HG03520 (cell line): ENCODE measurements around the gene ZBED1.
A peak's percentile ranks its signal among the peaks of the same experiment; 100 is the strongest.
"Not testable (repeated sequence)": the region's sequence is repeated elsewhere in the genome, so short reads cannot be mapped to it uniquely, and the experiment has no call there.

Source experiments
- ATAC-seq: cut with Tn5 transposase; IDR thresholded peaks from one replicate; pipeline ENCODE4 v1.9.1; 2021; ENCODE audit warnings: mild to moderate bottlenecking, moderate library complexity; ENCODE audit not compliant: unreplicated experiment

ZBED1 gene

GRCh38 chrX:2520539-2520938, 19.8 kb upstream of the ZBED1 start:
- no peak for ATAC-seq

GRCh38 chrX:2519638-2520037, 18.9 kb upstream of the ZBED1 start:
- ATAC-seq: not testable (repeated sequence)

GRCh38 chrX:2517055-2517454, 16.3 kb upstream of the ZBED1 start:
- no peak for ATAC-seq

DNA sequence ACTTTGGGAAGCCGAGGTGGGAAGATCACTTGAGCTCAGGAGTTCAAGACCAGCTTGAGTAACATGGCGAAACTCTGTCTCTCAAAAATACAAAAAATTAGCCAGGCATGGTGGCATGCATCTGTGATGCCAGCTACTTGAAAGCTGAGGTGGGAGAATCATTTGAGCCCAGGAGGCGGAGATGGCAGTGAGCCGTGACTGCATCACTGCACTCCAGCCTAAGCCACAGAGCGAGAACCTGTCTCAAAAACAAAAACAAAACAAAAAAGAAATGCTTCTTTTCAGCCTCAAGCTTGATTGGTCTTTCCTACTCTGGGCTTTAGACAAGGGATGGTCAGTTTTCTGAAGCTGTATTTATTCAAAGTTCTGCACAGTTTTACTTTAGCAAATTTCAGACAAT, 15.8 kb upstream of the ZBED1 start:
- ATAC-seq: peak; percentile 45

DNA sequence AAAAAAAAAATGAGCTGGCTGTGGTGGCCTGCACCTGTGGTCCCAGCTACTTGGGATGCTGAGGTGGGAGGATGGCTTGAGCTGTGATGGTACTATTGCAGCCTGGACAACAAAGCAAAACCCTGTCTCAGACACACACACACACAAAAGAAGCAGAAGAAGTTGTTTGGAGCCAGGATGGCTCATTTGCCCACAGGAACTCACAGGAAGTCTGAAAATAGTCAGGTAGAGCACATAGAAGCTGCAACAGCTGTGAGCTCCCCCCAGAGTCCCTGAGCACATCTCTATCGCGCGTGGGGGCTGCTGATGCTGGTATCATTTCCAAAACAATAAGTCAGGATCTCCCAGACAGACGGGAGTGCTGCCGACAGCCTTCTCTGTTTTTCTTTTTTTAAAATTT, 13.4 kb upstream of the ZBED1 start:
- no peak for ATAC-seq

DNA sequence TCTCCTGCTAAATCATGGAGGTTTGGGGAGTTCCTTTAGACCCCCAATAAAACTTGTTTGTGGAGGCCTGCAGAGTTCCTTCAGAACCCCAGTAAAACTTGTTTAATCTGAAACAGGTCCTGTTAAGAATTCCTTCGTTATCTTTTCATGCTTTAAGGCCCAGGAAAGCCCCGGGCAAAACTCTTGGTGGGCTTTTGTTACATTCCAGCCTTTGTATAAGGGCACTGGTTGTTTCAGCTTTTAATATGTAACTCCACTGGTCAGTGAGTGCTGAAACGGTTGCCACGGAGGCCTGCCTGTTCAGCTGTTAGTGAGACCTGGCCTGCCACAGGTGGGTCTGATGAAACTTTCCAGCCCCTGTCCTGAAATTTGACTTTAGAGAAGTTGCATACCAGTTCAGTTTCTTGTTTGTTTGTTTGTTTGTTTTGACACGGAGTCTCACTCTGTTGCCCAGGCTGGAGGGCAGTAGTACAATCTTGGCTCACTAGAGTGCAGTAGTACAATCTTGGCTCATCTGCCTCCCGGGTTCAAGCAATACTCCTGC, 12.4 kb upstream of the ZBED1 start:
- no peak for ATAC-seq

DNA sequence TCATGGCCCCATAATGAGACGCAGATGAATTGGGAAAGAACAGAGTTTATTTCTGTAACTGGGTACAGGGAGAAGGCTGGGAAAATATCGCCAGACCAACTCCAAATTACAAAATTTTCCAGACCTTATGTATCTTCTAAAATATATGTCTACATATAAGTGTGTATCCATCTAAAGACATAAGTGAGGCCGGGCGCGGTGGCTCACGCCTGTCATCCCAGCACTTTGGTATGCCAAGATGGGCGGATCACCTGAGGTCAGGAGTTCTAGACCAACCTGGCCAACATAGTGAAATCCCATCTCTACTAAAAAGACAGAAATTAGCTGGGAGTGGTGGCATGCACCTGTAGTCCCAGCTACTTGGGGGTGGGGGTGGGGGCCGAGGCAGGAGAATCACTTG, 11.7 kb upstream of the ZBED1 start:
- no peak for ATAC-seq

DNA sequence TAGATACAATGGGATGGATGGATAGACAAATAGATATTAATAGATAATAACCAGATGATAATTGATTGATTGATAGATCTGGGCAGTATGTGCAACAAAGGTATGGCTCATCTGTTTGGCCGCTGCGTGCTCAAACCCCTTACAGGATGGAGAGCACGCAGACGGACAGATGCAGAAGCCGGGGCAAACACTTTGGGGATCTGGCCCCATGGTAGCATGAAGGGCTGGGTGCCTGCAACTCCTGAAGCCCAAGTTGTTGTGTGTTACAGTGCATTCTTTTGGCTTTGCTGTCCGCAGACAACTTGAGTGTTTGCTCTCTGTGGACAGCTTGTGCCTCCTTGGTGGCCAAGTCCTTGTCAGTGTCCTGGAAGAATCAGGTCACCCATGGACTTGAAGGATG, 10.6 kb upstream of the ZBED1 start:
- ATAC-seq: no peak

DNA sequence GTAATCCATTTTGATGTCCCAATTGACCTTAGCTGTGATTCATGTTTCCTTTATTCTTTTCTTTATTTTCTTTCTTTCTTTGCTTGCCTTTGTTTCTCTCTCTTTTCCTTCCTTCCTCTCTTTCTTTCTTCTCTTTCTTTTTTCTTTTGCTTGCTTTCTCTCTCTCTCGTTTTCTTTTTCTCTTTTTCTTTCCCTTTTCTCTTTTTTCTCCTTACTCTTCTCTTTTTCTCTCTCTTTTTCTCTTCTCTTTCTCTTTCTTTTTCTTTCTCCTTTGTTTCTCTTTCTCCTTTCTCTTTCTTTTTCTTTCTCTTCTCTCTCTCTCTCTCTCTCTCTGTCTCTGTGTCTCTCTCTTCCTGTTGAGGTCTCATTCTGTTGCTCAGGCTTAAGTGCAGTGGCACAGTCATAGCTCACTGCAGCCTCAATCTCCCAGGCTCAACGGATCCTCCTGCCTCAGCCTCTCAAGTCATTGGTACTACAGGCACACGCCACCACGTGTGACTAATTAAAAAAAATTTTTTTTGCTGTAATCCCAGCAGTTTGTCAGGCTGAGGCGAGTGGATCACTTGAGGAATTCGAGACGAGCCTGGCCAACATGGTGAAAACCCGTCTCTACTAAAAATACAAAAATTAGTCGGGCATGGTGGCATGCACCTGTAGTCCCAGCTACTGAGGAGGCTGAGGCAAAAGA, 8.0 kb upstream of the ZBED1 start:
- ATAC-seq: no peak

DNA sequence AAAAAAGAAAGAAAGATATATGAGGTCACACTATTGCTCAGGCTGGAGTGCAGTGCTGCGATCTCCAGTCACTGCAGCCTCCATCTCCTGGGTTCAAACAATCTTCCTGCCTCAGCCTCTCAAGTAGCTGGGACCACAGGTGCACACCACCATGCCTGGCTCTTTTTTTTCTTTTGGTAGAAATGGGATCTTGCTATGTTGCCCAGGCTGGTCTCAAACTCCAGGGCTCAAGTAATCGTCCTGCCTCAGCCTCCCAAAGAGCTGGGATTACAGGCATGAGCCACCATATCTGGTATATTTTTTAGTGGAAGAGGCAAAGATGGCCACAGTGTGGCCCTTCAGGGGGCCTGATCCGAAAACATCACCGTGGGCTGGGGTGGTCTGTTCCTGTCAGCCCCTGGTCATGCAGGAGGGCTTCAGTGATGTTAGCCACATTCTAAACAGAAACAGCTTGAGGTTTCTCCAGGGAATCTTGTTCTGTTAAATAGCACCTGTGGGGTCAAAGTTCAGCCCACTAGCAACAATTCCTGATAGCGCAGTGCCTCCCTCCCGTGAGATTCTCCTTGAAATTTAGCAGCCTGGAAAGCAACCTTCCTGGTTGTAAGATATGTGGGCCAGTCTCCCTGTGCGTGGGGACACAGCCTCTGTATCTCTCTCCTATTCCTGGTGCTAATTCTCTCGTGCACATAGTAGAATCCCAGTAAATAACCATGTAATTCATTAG, 7.3 kb upstream of the ZBED1 start:
- ATAC-seq: no peak

- ATAC-seq: no peak
Observed at GRCh38 chrX:2507196-2507595, 6.4 kb upstream of the ZBED1 start.

DNA sequence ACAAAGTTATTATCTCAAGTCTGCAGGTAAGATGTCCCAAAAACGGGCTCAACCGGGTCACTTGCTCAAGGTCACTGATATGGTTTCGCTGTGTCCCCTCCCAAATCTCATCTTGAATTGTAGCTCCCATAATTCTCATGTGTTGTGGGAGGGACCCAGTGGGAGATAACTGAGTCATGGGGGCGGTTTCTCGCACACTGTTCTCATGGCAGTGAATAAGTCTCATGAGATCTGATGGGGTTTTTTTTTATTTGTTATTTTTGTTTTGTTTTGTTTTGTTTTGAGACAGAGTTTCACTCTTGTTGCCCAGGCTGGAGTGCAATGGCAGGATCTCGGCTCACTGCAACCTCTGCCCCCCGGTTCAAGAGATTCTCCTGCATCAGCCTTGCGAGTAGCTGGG, 4.6 kb upstream of the ZBED1 start:
- ATAC-seq: not testable (repeated sequence)

GRCh38 chrX:2504706-2505332, 4.0 kb upstream of the ZBED1 start:
- ATAC-seq: no peak

GRCh38 chrX:2503591-2504500, 3.1 kb upstream of the ZBED1 start:
- no peak for ATAC-seq

DNA sequence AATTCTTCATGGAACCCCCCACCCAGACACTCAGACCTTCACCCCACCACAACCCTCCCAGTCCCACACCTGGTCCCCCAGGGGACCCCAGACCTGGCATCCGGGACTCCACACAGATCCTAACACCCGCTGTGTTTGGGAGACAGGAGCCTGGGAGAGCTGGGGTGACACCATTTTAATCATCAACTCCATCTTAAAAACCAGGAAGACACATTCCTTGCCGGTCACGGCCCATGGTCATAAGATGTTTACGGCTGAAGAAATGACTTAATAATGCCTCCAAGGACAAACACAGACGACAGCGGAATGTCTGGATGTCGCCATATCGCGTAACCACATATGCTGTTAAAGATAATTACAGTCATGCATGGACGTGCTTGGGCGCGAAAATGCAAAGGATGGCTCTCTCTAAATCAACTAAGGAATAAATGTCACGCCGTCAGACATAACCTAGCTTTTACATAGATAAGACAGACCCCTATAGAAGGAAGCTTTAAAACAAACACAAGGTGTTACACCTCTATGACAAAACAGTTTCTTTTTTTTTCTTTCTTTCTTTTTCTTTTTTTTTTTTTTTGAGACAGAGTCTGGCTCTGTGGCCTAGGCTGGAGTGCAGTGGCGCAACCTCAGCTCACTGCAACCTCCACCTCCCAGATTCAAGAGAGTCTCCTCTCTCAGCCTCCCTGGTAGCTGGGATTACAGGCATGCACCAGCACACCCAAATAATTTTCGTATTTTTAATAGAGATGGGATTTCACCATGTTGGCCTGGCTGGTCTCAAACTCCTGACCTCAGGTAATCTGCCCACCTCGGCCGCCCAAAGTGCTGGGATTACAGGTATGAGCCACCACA, 2.1 kb upstream of the ZBED1 start:
- ATAC-seq: no peak

GRCh38 chrX:2502120-2502667, 1.4 kb upstream of the ZBED1 start:
- no peak for ATAC-seq

GRCh38 chrX:2501559-2502102, 855 bp upstream of the ZBED1 start:
- no peak for ATAC-seq

DNA sequence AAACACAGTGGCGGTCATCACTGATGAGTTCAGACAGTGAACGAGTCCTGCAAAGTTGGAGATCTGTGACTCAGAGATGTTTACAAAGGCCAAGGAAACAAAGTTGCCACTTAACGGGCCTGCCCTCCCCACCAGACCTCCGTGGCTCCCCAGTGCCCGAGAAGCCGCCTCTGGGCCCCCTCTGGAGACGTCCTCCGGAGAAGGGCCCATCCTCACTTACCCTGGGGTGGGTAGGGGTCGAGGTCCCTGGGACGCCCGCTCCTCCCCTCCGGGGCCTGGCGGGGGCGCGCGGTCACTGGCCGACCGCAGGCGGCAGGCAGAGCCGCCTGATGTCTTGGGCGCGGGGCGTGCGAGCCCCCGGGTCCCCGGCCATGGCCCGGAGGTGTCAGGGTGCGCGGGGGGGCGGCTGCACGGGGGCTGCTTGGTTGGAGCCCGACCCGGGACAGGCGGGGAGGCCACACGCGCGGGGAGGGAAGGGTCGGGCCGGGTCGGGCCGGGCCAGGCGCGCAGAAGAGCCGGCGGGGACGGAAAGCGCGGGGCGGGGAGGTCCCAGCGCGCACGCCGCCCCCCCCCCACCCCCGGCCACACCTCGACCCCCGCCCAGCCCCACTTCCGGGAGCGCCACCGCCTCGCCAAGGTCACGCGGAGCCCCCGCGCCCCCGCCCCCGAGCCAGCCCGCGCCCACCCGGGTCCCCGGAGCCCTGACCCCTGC, 529 bp downstream of the ZBED1 start:
- ATAC-seq: peak; percentile 40

DNA sequence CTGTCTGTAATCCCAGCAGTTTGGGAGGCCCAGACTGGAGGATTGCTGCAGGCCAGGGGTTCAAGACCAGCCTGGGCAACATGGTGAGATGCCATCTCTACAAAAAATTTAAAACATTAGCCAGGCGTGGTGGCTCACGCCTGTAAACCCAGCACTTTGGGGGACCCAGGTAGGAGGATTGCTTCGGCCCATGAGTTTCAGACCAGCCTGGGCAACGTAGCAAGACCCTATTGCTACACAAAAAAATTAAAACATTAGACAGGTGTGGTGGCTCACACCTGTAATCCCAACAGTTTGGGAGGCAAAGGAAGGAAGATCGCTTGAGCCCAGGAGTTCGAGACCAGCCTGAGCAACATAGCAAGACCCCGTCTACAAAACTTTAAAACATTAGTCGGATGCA, 1.3 kb downstream of the ZBED1 start:
- ATAC-seq: no peak
